Thyroid gland (tissue), 4 donors: ENCODE data around the gene KRTAP19-3. TPM values are rescaled to one million over a fixed set of nuclear protein-coding genes. Genes with fewer than 3 reads are reported as not detected.

Source experiments
- DNase-seq, 2 donors: peaks; one replicate each; pipeline ENCODE4 v3.0.0-alpha.2; 2019
- H3K27ac ChIP-seq, 3 donors: fragments of 200-600 bp; sonication (generic); 1 replicate in 2 of 3; 2 replicates in 1 of 3; pipeline ENCODE4 v1.5.1; 2016 to 2019; ENCODE audit warnings: mild to moderate bottlenecking in 1 of 3, moderate library complexity in 1 of 3
- H3K27me3 ChIP-seq: fragments of 200-600 bp; sonication (generic); one replicate; pipeline ENCODE4 v1.5.1; 2019
- H3K36me3 ChIP-seq, 2 donors: fragments of 200-600 bp; sonication (generic); one replicate each; pipeline ENCODE4 v1.5.1; 2016 to 2019
- H3K4me1 ChIP-seq, 2 donors: fragments of 200-600 bp; sonication (generic); one replicate each; pipeline ENCODE4 v1.5.1; 2017 to 2019
- H3K4me3 ChIP-seq, 3 donors: fragments of 200-600 bp; sonication (generic); replicated peaks in 1 of 3; 1 replicate in 2 of 3; 2 replicates in 1 of 3; pipeline ENCODE4 v1.5.1; 2016; ENCODE audit warnings: mild to moderate bottlenecking in 1 of 3
- H3K9me3 ChIP-seq: fragments of 200-600 bp; sonication (generic); one replicate; pipeline ENCODE4 v1.5.1; 2017
- POLR2A ChIP-seq, 2 donors: fragments of 450-650 bp; IDR thresholded peaks; one replicate each; pipeline ENCODE4 v1.6.1; 2017; ENCODE audit warnings: antibody characterized with exemption in 2 of 2, mild to moderate bottlenecking in 2 of 2, moderate library complexity in 1 of 2
- WGBS, 2 donors: methylation state at CpG; one replicate each; pipeline ENCODE4 v1.1.5; 2017; 5-methylcytosine and 5-hydroxymethylcytosine counted together
- intact Hi-C: fragments of 100-400 bp; cut with DNase I; formaldehyde crosslinking; loops from one replicate; pipeline ENCODE4 v1.15.1; 2023
- total RNA-seq, 4 donors: library from RNA; depleted of rRNA; stranded (reverse); fragments of >200 nt; gene quantifications; one replicate each; pipeline ENCODE4 v1.2.3, GENCODE V29; 2016
- TF ChIP-seq, protein P1 (sequence below), 6 experiments: fragments of 200-600 bp in 3 of 6; fragments of 450-650 bp in 3 of 6; sonication (generic) in 3 of 6; IDR thresholded peaks; one replicate each; pipeline ENCODE4 v1.5.1; 2016 to 2019; ENCODE audit warnings: antibody characterized with exemption in 6 of 6, mild to moderate bottlenecking in 2 of 6, inconsistent platforms in 1 of 6, moderate library complexity in 1 of 6

KRTAP19-3 gene
- total RNA-seq, 4 donors from 2014 or later: not detected

DNA sequence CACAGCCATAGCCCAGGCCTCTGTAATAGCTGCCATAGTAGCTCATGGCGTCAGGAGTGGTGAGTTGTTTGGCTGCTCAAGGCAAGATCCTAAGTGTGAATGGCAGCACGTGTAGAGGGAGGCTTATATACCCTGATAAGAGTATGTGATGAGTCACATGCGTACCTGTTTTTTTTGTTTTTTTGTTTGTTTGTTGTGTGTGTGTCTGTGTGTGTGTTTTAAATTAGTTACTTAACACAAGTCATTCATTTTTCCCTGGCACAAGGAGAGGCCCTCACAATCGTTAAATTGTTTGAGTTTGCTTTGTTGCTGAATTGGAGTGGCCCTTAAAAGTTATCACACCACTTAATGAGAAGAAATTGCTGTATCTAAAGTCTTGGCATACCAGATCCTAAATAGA lies 5.3 kb upstream of the KRTAP19-3 start, which contains the start of gene KRTAP19-4:
TSS of gene KRTAP19-4 (minus strand) at position 101 of the 400 bp plus-strand sequence. CDS start at position 46, 55 bp downstream.
- 74 to 75% methylated on average over 4 of the region's 4 CpGs for WGBS, 2 donors
- Histone ChIP-seq H3K9me3 (no peaks in the 10 kb centered on the region), H3K4me1 (no peaks in the 10 kb centered on the region), H3K27ac (no peak within 1 kb of the TSS), H3K4me3 (no peak within 1 kb of the TSS), H3K36me3 (no peaks in the 10 kb centered on the region), H3K27me3 (no peaks in the 10 kb centered on the region)
- TF ChIP-seq, protein P1, sequence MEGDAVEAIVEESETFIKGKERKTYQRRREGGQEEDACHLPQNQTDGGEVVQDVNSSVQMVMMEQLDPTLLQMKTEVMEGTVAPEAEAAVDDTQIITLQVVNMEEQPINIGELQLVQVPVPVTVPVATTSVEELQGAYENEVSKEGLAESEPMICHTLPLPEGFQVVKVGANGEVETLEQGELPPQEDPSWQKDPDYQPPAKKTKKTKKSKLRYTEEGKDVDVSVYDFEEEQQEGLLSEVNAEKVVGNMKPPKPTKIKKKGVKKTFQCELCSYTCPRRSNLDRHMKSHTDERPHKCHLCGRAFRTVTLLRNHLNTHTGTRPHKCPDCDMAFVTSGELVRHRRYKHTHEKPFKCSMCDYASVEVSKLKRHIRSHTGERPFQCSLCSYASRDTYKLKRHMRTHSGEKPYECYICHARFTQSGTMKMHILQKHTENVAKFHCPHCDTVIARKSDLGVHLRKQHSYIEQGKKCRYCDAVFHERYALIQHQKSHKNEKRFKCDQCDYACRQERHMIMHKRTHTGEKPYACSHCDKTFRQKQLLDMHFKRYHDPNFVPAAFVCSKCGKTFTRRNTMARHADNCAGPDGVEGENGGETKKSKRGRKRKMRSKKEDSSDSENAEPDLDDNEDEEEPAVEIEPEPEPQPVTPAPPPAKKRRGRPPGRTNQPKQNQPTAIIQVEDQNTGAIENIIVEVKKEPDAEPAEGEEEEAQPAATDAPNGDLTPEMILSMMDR (IDR thresholded peaks at IDR 0.05): no peak
- no peak for TF ChIP-seq POLR2A (IDR thresholded peaks at IDR 0.05)
- no peak for DNase-seq
- intact Hi-C loops: no loop called here

DNA sequence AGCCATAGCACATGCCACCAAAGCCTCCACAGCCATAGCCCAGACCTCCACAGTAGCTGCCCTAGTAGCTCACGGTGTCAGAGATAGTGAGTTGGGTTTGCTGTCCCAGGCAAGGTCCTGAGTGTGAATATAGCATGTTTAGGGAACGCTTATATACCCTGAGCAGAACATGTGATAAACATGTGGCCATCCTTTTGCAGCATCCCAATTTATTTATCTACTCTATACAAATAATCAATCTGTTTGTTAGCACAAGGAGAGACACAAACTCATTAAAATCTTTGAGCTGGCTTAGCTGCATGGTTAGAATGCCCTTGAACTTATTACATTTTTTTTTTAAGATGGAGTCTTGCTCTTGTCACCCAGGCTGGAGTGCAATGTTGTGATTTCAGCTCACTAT lies 4.5 kb downstream of the KRTAP19-3 start, which contains the start of gene KRTAP19-2:
TSS of gene KRTAP19-2 (minus strand) at position 101 of the 400 bp plus-strand sequence. CDS start at position 13, 88 bp downstream.
- H3K4me1 ChIP-seq: no peaks in the 10 kb centered on the region

DNA sequence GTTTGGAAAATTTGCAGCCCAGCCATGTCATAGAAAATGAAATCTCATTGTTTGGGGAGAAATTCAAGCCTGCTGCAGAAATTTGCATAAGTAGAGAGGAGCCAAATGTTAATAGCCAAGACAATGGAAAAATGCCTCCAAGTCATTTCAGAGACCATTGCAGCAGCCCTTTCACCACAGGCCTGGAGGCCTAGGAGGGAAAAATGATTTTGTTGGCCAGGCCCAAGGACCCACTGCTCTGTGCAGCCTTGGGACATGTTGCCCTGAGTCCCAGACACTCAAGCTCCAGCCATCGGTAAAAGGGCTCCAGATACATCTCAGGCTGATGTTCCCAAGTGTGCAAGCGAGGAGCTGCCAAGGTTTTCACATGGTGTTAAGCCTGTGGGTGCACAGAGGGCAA lies 5.6 kb downstream of the KRTAP19-3 start:
- H3K27ac ChIP-seq: no peak overlapping the region
- no peaks in the 10 kb centered on the region for H3K4me1 ChIP-seq
- H3K4me3 ChIP-seq: no peak overlapping the region
- no peaks in the 10 kb centered on the region for H3K9me3 ChIP-seq
- TF ChIP-seq, protein P1 (IDR thresholded peaks at IDR 0.05): no peak
- no peak for TF ChIP-seq POLR2A (IDR thresholded peaks at IDR 0.05)
- no peaks in the 10 kb centered on the region for H3K36me3 ChIP-seq
- DNase-seq: no peak
- WGBS, 2 donors: 76 to 80% methylated on average over 1 to 2 of the region's 2 CpGs
- intact Hi-C loops: no loop called here
- H3K27me3 ChIP-seq: no peaks in the 10 kb centered on the region

More for the DNA sequence above, 4.5 kb downstream of the KRTAP19-3 start, which contains the start of gene KRTAP19-2:
- DNase-seq: no peak
- intact Hi-C loops: no loop called here
- TF ChIP-seq, protein P1 (IDR thresholded peaks at IDR 0.05): no peak
- no peak for TF ChIP-seq POLR2A (IDR thresholded peaks at IDR 0.05)
- no peaks in the 10 kb centered on the region for H3K27me3 ChIP-seq
- no peak within 1 kb of the TSS for H3K4me3 ChIP-seq
- no peaks in the 10 kb centered on the region for H3K36me3 ChIP-seq
- 86 to 88% methylated on average over 2 of the region's 2 CpGs for WGBS, 2 donors
- H3K27ac ChIP-seq: no peak within 1 kb of the TSS
- no peaks in the 10 kb centered on the region for H3K9me3 ChIP-seq

DNA sequence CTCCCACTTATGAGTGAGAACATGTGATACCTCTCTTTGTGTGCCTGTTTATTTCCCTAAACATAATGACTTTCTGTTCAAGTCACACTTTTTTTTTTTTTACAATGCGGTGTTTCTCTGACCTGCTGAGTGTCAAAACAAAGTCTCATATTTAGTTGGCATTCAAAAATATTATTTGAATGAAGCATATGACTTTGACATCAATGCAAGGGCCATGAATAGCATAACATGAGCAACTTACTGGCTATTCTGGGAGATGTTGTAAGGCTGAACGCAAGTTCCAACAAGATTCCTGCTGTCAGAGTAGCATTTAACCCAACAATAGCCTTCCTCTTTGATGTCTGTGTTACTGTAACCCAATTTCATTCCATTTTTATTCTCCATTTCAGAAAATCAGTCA lies 9.7 kb downstream of the KRTAP19-3 start:
- WGBS, 2 donors: 80 to 82% methylated on average over 2 of the region's 2 CpGs
- intact Hi-C loops: no loop called here
- no peaks in the 10 kb centered on the region for H3K36me3 ChIP-seq
- H3K9me3 ChIP-seq: no peaks in the 10 kb centered on the region
- H3K4me3 ChIP-seq: no peak overlapping the region
- no peaks in the 10 kb centered on the region for H3K27me3 ChIP-seq
- TF ChIP-seq, protein P1 (IDR thresholded peaks at IDR 0.05): no peak
- no peak for TF ChIP-seq POLR2A (IDR thresholded peaks at IDR 0.05)
- H3K27ac ChIP-seq: no peak overlapping the region
- no peak for DNase-seq
- H3K4me1 ChIP-seq: no peaks in the 10 kb centered on the region

DNA sequence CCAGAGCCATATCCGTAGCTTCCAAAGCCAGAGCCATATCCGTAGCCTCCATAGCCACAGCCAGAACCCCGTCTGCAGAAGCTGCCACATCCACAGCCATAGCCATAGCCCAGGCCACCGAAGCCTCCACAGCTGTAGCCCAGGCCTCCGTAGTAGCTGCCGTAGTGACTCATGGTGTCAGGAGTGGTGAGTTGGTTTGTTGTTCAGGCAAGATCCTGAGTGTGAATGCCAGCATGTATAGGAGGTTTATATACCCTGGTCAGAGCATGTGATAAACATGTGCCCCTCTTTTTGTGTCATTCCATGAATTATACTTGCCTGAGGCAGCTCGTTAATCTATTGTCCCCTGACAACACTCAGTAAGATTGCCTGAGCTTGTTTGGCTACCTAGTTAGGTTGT lies 11.7 kb downstream of the KRTAP19-3 start, which contains the start of gene KRTAP19-1:
TSS of gene KRTAP19-1 (minus strand) at position 223 of the 400 bp plus-strand sequence. CDS start at position 173, 50 bp downstream.
- no peaks in the 10 kb centered on the region for H3K4me1 ChIP-seq
- H3K4me3 ChIP-seq: no peak within 1 kb of the TSS
- H3K27me3 ChIP-seq: no peaks in the 10 kb centered on the region
- intact Hi-C loops: no loop called here
- H3K9me3 ChIP-seq: no peaks in the 10 kb centered on the region
- WGBS, 2 donors: 87 to 91% methylated on average over 4 to 7 of the region's 7 CpGs
- TF ChIP-seq, protein P1 (IDR thresholded peaks at IDR 0.05): no peak
- no peak for TF ChIP-seq POLR2A (IDR thresholded peaks at IDR 0.05)
- no peak within 1 kb of the TSS for H3K27ac ChIP-seq
- DNase-seq: no peak
- no peaks in the 10 kb centered on the region for H3K36me3 ChIP-seq
